T-cell (primary cell): ENCODE data around the gene TTYH1. TPM values are rescaled to one million over a fixed set of nuclear protein-coding genes. Genes with fewer than 3 reads are reported as not detected.

ENCODE experiments used
- ATAC-seq, 4 experiments: fragments of 200-7000 bp in 3 of 4; fragments of 150-1000 bp in 1 of 4; cut with Tn5 transposase; replicated peaks in 1 of 4; 1 replicate in 3 of 4; 2 replicates in 1 of 4; pipeline ENCODE4 v1.10.0; 2021; ENCODE audit warnings: moderate library complexity in 3 of 4, mild to moderate bottlenecking in 2 of 4, moderate number of reproducible peaks in 1 of 4
- CTCF ChIA-PET, 2 donors: fragments of 300-600 bp; sonication (Branson Sonifier 250); formaldehyde crosslinking; loops; one replicate each; lab custom pipeline; 2022; ENCODE audit warnings: antibody characterized with exemption in 2 of 2; lab: Charles Lee
- POLR2A ChIA-PET, 2 donors: fragments of 300-600 bp; sonication (Branson Sonifier 250); formaldehyde crosslinking; loops; one replicate each; lab custom pipeline; 2022; ENCODE audit warnings: antibody characterized with exemption in 2 of 2; lab: Charles Lee
- DNase-seq, 35 experiments: peaks; one replicate each; pipeline versions ENCODE4 v3.0.0 to v3.0.0-alpha.2; 2013 to 2023
- H3K27ac ChIP-seq: one replicate; pipeline ENCODE4 v1.5.1; 2013; ENCODE audit warnings: low read length
- H3K27me3 ChIP-seq, 2 experiments: replicated peaks in 1 of 2; 1 replicate in 1 of 2; 2 replicates in 1 of 2; pipeline versions ENCODE4 v1.6.1 to v1.7.0; 2013; ENCODE audit warnings: low read length in 1 of 2, mixed read lengths in 1 of 2; ENCODE audit not compliant: control insufficient read depth in 2 of 2, insufficient read depth in 2 of 2; ENCODE audit errors: extremely low read depth in 1 of 2
- H3K36me3 ChIP-seq, 2 donors: 1 replicate in 1 of 2; 2 replicates in 1 of 2; pipeline versions ENCODE4 v1.6.1 to v1.7.0; 2013; ENCODE audit warnings: low read length in 1 of 2; ENCODE audit not compliant: control insufficient read depth in 2 of 2, insufficient read depth in 1 of 2; ENCODE audit errors: extremely low read depth in 1 of 2
- H3K4me1 ChIP-seq, 2 experiments: 1 replicate in 1 of 2; 2 replicates in 1 of 2; pipeline versions ENCODE4 v1.6.1 to v1.7.0; 2013; ENCODE audit warnings: low read length in 2 of 2, mixed read lengths in 1 of 2; ENCODE audit not compliant: insufficient read depth in 2 of 2, control insufficient read depth in 1 of 2; ENCODE audit errors: extremely low read depth in 1 of 2
- H3K4me3 ChIP-seq, 2 donors: 1 replicate in 1 of 2; 2 replicates in 1 of 2; pipeline versions ENCODE4 v1.5.1 to v1.7.0; 2013; ENCODE audit warnings: mild to moderate bottlenecking in 2 of 2, low read length in 1 of 2, moderate library complexity in 1 of 2; ENCODE audit not compliant: control insufficient read depth in 1 of 2; ENCODE audit errors: extremely low read depth in 1 of 2
- H3K9me3 ChIP-seq: 2 replicates; pipeline ENCODE4 v1.7.0; 2013
- H3K27ac Mint-ChIP-seq, 2 donors: one replicate each; pipeline ENCODE4 v1.8.0; 2020 to 2021; ENCODE audit warnings: mild to moderate bottlenecking in 2 of 2, mixed read lengths in 2 of 2
- H3K27me3 Mint-ChIP-seq, 2 donors: one replicate each; pipeline ENCODE4 v1.8.0; 2021 to 2022; ENCODE audit warnings: mixed read lengths in 2 of 2
- H3K36me3 Mint-ChIP-seq: one replicate; pipeline ENCODE4 v1.8.0; 2021; ENCODE audit warnings: mixed read lengths
- H3K4me1 Mint-ChIP-seq, 3 donors: one replicate each; pipeline ENCODE4 v1.8.0; 2020 to 2022; ENCODE audit warnings: mixed read lengths in 3 of 3, mild to moderate bottlenecking in 1 of 3
- H3K4me3 Mint-ChIP-seq, 3 donors: one replicate each; pipeline ENCODE4 v1.8.0; 2020 to 2022; ENCODE audit warnings: mild to moderate bottlenecking in 3 of 3, mixed read lengths in 3 of 3, moderate library complexity in 3 of 3
- H3K9me3 Mint-ChIP-seq, 3 donors: one replicate each; pipeline ENCODE4 v1.8.0; 2020 to 2022; ENCODE audit warnings: mixed read lengths in 3 of 3
- WGBS: methylation state at CpG from one replicate; pipeline ENCODE4 v1.1.5; 2013; ENCODE audit warnings: missing lambda C conversion rate; ENCODE audit not compliant: insufficient coverage; 5-methylcytosine and 5-hydroxymethylcytosine counted together
- total RNA-seq, 35 experiments: library from RNA in 6 of 35; stranded (reverse) in 6 of 35; fragments of 120-200 nt in 1 of 35; gene quantifications; one replicate each; pipeline versions ENCODE4 v1.2.1 to v1.2.4 and lab custom pipeline; 2013 to 2026

The TTYH1 gene
- total RNA-seq, 5 donors from 2014 or later (not counting 1 experiment from before 2014, with no cell fraction given), result 0.26 to 0.41 TPM; not detected in 3

DNA sequence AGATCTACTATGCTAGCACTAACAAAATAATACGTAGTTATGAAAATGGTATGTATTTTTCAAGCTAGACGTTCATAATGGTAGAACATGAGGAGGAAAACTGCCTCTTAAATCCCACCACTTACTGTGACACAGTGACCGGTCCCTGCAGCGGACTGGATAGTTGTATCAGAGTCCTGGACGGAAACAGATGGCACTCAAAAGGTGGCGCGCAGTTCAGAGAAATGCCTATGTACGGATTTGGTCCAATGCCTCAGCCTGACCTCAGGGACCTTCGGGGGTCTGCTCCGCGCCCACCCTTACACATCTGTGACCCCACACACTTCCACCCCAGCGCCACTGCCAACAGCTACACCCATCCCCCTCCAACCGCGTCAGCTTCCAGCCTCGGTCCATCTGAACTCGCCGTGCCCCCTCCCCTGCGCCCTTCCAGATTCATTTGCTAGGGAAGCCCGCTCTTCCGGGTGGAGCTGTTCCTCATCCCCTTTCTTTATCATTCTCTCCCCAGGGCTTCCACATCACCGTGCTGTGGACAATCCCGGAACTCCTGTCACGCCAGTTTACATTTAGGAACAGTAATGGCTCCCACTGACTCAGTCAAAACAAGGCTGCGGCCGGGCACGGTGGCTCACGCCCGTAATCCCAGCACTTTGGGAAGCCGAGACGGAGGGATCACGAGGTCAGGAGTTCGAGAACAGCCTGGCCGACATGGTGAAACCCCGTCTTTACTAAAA lies 32.9 kb downstream of the TTYH1 start:
- H3K36me3 ChIP-seq, result peaks cover 14 to 45% of the 10 kb centered on the region in 2 donors
- no peaks in the 10 kb centered on the region for H3K9me3 Mint-ChIP-seq
- 1% methylated on average over 26 of the region's 34 CpGs for WGBS
- H3K27me3 Mint-ChIP-seq, result no peaks in the 10 kb centered on the region
- peak overlapping the region; percentile 98 to 100 (median 99) for H3K4me3 Mint-ChIP-seq
- ATAC-seq (peak; percentile 12 to 25 (median 14)), DNase-seq (peak in 11 of 35 experiments; percentile 18 to 61 (median 28))
- no peaks in the 10 kb centered on the region for H3K9me3 ChIP-seq
- H3K27ac ChIP-seq, result peak overlapping the region; percentile 90
- H3K36me3 Mint-ChIP-seq, result peaks cover 31% of the 10 kb centered on the region
- H3K4me3 ChIP-seq, result peak overlapping the region; percentile 71 to 98
- ChIA-PET CTCF (interaction anchor here in 1 of 2 donors (0.6 to 1.0 kb wide), 3 partner anchors 15 to 1081 kb away, joined by 3 read pairs; partner anchors contain the start of gene LENG9), POLR2A (interaction anchor here (0.6 to 1.2 kb wide), 8 partner anchors 10 to 670 kb away, joined by 3 to 9 read pairs (median 6); partner anchors contain the start of genes CNOT3 (in 1 of the 2), LENG9 (in 1 of the 2), MYADM (in 1 of the 2) and RDH13 (in 1 of the 2))
- H3K27me3 ChIP-seq, result no peaks in the 10 kb centered on the region
- H3K4me1 ChIP-seq, result peaks cover 17 to 49% of the 10 kb centered on the region in 2 experiments
- H3K27ac Mint-ChIP-seq, result peak overlapping the region; percentile 98 to 99
- H3K4me1 Mint-ChIP-seq, result peaks cover 44 to 58% (median 52%) of the 10 kb centered on the region in 3 donors

DNA sequence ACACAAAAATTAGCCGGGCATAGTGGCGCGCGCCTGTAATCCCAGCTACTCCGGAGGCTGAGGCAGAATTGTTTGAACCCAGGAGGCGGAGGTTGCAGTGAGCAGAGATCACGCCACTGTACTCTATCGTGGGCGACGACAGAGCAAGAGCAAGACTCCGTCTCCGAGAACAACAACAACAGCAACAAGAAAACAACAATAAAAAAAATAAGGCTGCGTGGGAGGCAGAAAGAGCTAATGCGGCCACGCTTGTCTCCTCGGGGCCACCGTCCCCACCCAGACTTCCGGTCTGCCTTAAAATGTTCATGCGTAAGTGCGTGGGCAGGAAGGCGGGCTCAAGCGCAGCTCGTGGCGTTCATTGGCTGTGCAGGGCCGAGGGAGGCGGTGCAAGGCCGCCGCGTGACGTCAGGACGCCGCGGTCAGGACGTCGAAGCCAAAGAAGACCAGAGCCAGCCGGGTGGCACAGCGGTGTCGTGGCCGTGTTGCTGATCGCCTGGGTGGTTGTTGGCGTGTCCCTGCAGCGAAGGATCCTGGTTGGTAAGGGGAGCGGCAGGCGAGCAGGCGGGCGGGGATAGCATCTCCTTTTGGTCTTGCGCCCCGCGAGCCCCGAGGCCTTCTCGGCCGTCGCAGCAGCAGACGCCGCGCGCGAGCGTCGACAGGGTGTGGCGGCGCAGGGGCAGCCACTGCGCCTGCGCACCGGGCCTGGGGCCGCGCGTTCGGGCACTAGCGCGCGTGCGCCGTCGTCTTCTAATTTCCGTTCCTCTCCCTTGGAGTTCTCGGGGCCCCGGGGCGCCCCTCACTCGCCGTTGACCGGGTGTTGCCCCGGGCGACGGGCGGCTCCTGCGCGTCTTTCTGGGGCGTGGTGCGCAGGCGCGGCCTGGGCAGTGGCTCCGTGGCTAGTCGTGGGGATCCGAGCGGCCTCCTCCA lies 33.8 kb downstream of the TTYH1 start, which contains the start of gene LENG8:
TSS of gene LENG8 (plus strand) at position 426 of the 927 bp plus-strand sequence. CDS start 2,146 bp downstream, outside the sequence.
- Mint-ChIP-seq H3K27me3 (no peaks in the 10 kb centered on the region), H3K4me1 (peaks cover 47 to 58% (median 53%) of the 10 kb centered on the region in 3 donors), H3K36me3 (peaks cover 37% of the 10 kb centered on the region), H3K9me3 (no peaks in the 10 kb centered on the region), H3K4me3 (peak within 1 kb of the TSS; percentile 98 to 100 (median 99)), H3K27ac (peak within 1 kb of the TSS; percentile 98 to 99)
- CTCF ChIA-PET, result interaction anchor here (0.6 to 0.8 kb wide), 5 partner anchors 15 to 1158 kb away, joined by 3 to 9 read pairs (median 3); partner anchors contain the start of gene LENG9 (in 1 of the 2)
- H3K4me1 ChIP-seq, result peaks cover 17 to 56% of the 10 kb centered on the region in 2 experiments
- H3K4me3 ChIP-seq, result peak within 1 kb of the TSS; percentile 71 to 98
- ATAC-seq, result peak; percentile 93 to 96 (median 95)
- under 1% methylated on average over 90 of the region's 96 CpGs for whole genome bisulfite sequencing
- peaks cover 14 to 53% of the 10 kb centered on the region in 2 donors for H3K36me3 ChIP-seq
- H3K27ac ChIP-seq, result peak within 1 kb of the TSS; percentile 90
- no peaks in the 10 kb centered on the region for H3K27me3 ChIP-seq
- no peaks in the 10 kb centered on the region for H3K9me3 ChIP-seq
- peak; percentile 92 to 100 (median 96) for DNase-seq
- POLR2A ChIA-PET, result interaction anchor here (0.6 to 1.2 kb wide), 7 partner anchors 11 to 890 kb away, joined by 3 to 9 read pairs (median 5); partner anchors contain the start of genes CNOT3 (in 1 of the 2), KMT5C (in 1 of the 2), LENG9 (in 1 of the 2) and MYADM (in 1 of the 2)

- ChIA-PET POLR2A (no interaction called here), CTCF (no interaction called here)
- no peak for ATAC-seq
- peak overlapping the region; percentile 90 for H3K27ac ChIP-seq
- H3K4me3 ChIP-seq, result peak overlapping the region; percentile 71 to 98
- peaks cover 14 to 54% of the 10 kb centered on the region in 2 donors for H3K36me3 ChIP-seq
- Mint-ChIP-seq H3K4me3 (peak overlapping the region; percentile 98 to 100 (median 99)), H3K4me1 (peaks cover 47 to 58% (median 53%) of the 10 kb centered on the region in 3 donors), H3K27me3 (no peaks in the 10 kb centered on the region), H3K9me3 (no peaks in the 10 kb centered on the region), H3K36me3 (peaks cover 37% of the 10 kb centered on the region), H3K27ac (peak overlapping the region; percentile 93 to 94)
- DNase-seq, result no peak
- peaks cover 17 to 62% of the 10 kb centered on the region in 2 experiments for H3K4me1 ChIP-seq
- 2% methylated on average over 17 of the region's 21 CpGs for WGBS
- H3K27me3 ChIP-seq, result no peaks in the 10 kb centered on the region
- no peaks in the 10 kb centered on the region for H3K9me3 ChIP-seq
Observed at GRCh38 chr19:54449701-54450069, 34.4 kb downstream of the TTYH1 start.

GRCh38 chr19:54451331-54451871 lies 36.1 kb downstream of the TTYH1 start:
- H3K9me3 Mint-ChIP-seq, result no peaks in the 10 kb centered on the region
- POLR2A ChIA-PET, result interaction anchor here in 1 of 2 donors (0.5 kb wide), 1 partner anchor 9 kb away, joined by 4 read pairs; no protein-coding TSS in a partner anchor
- peaks cover 41% of the 10 kb centered on the region for H3K36me3 Mint-ChIP-seq
- peaks cover 27 to 65% of the 10 kb centered on the region in 2 donors for H3K36me3 ChIP-seq
- peak overlapping the region; percentile 98 to 100 (median 99) for H3K4me3 Mint-ChIP-seq
- peak overlapping the region; percentile 45 for H3K27ac ChIP-seq
- H3K27me3 Mint-ChIP-seq, result no peaks in the 10 kb centered on the region
- H3K27ac Mint-ChIP-seq, result peak overlapping the region; percentile 6 to 94
- ATAC-seq, result no peak
- CTCF ChIA-PET, result no interaction called here
- H3K27me3 ChIP-seq, result no peaks in the 10 kb centered on the region
- 80% methylated on average over 1 of the region's 9 CpGs for WGBS
- no peak overlapping the region for H3K4me3 ChIP-seq
- peaks cover 17 to 62% of the 10 kb centered on the region in 2 experiments for H3K4me1 ChIP-seq
- DNase-seq, result no peak
- H3K4me1 Mint-ChIP-seq, result peaks cover 50 to 56% (median 52%) of the 10 kb centered on the region in 3 donors
- H3K9me3 ChIP-seq, result no peaks in the 10 kb centered on the region

GRCh38 chr19:54451997-54452396 lies 36.7 kb downstream of the TTYH1 start:
- CTCF ChIA-PET, result no interaction called here
- Histone ChIP-seq H3K36me3 (peaks cover 29 to 71% of the 10 kb centered on the region in 2 donors), H3K27me3 (no peaks in the 10 kb centered on the region), H3K27ac (no peak overlapping the region), H3K4me3 (no peak overlapping the region), H3K9me3 (no peaks in the 10 kb centered on the region), H3K4me1 (peaks cover 14 to 62% of the 10 kb centered on the region in 2 experiments)
- H3K27me3 Mint-ChIP-seq, result no peaks in the 10 kb centered on the region
- H3K9me3 Mint-ChIP-seq, result no peaks in the 10 kb centered on the region
- ATAC-seq, result no peak
- peaks cover 41% of the 10 kb centered on the region for H3K36me3 Mint-ChIP-seq
- WGBS, result 95% methylated on average over 11 of the region's 11 CpGs
- no peak overlapping the region for H3K27ac Mint-ChIP-seq
- H3K4me1 Mint-ChIP-seq, result peaks cover 47 to 53% (median 52%) of the 10 kb centered on the region in 3 donors
- POLR2A ChIA-PET, result no interaction called here
- no peak for DNase-seq
- peak overlapping the region in 1 of 3 donors; percentile 100 for H3K4me3 Mint-ChIP-seq
